ENCODE results near the gene TMEM243.
"Not testable (repeated sequence)": the region's sequence is repeated elsewhere in the genome, so short reads cannot be mapped to it uniquely, and the experiment has no call there.

Gene TMEM243

GRCh38 chr7:87212498-87212897, 7.0 kb downstream of the TMEM243 start:
- no peak for DNase-seq (ENCODE audit: low read depth in 2 of 2)

GRCh38 chr7:87210506-87210905, 9.0 kb downstream of the TMEM243 start:
- no peak for DNase-seq (ENCODE audit: low read depth in 2 of 2)

DNA sequence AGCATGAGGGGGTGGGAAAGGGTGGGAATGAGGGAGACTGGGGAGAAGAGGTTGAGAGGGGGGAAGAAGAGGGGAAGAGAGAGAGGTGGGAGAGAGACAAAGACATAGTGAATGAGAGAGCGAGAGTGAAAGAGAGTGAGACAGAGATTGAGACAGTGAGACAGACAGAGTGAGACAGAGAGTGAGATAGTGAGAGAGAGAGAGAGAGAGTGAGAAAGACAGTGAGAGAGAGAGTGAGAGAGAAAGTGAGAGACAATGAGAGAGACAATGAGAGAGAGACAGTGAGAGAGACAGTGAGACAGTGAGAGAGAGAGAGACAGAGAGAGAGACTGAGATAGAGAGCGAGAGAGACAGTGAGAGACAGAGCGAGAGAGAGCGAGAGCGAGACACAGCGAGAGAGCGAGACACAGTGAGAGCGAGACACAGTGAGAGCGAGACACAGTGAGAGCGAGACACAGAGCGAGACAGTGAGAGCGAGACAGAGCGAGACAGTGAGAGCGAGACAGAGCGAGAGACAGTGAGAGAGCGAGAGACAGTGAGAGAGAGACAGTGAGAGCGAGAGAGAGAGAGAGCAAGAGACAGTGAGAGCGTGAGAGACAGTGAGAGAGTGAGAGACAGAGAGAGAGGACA, 10.1 kb downstream of the TMEM243 start:
- no peak for DNase-seq (ENCODE audit: low read depth in 2 of 2)

DNA sequence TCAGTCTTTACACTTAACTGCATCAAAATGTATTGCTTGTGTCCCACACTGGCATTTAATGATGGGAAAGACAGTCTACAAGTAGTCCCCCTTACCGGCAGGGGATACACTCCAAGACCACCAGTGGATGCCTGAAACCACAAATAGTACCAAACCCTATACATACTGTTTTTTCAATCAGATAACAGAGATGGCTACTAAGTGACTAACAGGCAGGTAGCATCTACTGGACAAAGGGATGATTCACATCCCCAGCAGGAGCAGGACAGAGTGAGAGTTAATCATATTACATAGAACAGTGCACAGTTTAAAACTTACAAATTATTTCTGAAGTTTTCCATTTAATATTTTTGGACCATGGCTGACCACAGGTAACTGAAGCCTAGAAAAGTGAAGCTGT, 13.2 kb downstream of the TMEM243 start:
- no peak for DNase-seq (ENCODE audit: low read depth in 2 of 2)

- DNase-seq (ENCODE audit: low read depth in 2 of 2): not testable (repeated sequence)
Measured at GRCh38 chr7:87205701-87206100, 13.8 kb downstream of the TMEM243 start.

- no peak for DNase-seq (ENCODE audit: low read depth in 2 of 2)
Measured at GRCh38 chr7:87204933-87205332, 14.6 kb downstream of the TMEM243 start.

DNA sequence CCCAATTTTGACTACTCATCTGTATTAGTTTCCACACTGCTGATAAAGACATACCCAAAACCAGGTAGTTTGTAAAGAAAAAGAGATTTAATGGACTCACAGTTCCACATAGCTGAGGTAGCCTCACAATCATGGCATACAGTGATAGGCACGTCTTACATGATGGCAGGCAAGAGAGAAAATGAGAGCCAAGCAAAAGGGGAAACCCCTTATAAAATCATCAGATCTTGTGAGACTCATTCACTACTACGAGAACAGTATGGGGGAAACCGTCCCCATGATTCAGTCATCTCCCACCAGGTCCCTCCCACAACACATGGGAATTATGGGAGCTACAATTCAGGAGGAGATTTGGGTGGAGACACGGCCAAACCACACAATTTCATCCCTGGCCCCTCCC, 15.6 kb downstream of the TMEM243 start:
- DNase-seq (ENCODE audit: low read depth in 2 of 2): not testable (repeated sequence)

DNA sequence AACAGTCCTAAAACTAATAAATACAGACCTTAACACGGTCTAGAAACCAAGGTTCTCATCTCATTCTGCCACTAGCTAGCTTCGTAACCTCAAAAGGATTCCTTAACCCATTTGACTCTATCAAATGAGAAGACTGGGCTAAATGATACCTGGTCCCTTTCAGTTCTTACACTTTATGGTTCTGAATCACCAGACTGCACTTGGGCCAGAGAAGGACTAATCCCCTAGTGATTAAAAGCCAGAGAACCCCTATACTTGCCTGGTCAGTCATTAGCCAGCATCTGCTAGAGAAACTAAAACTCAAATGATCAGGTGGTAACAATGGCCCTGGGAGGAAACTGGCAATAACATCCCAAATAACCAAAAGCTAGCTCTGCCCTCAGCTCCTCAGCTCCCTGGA, 16.8 kb downstream of the TMEM243 start:
- DNase-seq (ENCODE audit: low read depth in 2 of 2): no peak

- DNase-seq (ENCODE audit: low read depth in 2 of 2): no peak
Measured at GRCh38 chr7:87202208-87202607, 17.3 kb downstream of the TMEM243 start.

DNA sequence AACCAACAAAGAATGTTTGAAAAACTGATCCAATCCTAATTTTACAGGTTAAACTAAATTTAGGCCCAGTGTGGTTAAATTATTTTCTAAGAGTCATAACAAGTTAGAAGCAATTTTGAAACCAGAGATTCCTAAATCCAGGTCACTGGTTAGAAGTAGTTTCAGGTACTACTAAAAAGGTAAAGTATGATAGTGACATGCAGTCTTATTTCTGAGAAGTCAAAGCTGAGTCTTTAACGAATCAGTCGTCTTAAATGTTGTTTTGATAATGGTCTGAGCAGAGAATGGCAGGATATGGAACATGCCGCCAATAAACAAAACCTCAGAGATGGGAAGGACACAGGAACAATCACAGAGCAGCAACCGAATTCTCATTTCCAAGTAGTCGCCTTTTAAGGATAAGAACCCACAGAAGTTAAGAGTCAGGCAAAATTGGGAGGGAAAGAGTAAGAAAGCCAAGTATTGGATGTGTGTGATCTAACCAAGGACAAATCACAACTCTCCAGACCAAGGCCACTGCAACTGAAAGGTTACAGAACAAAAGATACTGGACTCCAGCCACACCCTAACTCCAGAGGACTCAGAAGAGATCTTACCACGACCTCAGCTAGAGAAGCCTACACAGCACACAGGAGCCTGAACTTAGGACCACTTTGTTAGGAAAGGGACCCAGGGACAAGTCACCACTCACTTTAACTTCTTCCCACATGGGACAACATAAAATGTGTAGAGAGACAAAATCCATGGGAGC, 19.7 kb downstream of the TMEM243 start:
- DNase-seq (ENCODE audit: low read depth in 2 of 2): no peak

DNA sequence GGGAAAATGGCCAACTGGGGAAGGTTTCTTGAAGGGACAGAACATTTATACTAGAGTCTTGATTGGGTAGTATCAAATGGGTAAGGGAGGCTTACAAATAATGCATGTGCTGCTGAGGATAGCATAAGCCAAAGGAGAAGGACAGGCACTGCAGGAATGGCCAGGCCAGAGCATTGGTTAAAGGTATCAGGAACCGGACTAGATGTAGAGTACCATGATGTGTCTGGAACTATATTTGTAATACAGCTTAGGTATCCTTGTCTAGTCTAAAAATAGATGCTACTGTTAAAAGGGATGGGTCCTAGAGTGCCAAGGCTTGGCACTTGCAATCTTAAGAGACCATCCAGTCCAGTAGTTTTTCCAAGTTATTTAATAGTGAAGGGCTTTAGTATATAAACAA, 20.3 kb downstream of the TMEM243 start:
- no peak for DNase-seq (ENCODE audit: low read depth in 2 of 2)

- no peak for DNase-seq (ENCODE audit: low read depth in 2 of 2)
Measured at GRCh38 chr7:87193912-87194311, 25.6 kb downstream of the TMEM243 start.

DNA sequence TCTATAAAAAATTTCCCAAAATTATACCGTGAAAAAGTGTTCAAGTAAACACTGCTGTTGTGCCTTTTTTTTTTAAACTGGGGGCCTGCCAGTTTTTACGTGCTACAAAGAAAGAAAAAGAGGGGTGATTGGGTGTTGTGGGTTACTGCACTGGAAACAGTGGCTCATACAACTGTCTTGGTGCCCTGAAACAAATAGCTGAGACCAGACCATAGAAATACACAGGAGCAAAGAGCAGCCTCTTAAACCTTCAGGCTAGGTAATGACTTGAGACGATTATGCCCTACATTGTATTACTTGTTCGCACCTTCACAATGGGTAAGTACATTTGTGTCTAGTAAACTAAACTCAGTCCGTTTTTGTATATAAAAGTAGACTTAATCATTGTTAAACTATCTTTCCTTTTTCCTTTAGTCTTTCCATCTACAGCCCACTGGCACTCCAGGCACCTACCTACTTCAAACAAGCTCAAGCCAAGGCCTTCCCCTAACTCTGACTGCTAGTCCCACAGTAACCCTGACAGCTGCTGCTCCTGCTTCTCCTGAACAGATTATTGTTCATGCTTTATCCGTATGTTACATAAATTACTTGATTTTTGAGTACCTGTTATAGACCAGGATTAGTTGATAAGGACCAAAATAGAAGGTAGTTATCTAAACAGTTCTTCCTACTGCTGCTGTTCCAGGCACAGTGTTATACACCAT, 26.6 kb downstream of the TMEM243 start:
- DNase-seq (ENCODE audit: low read depth in 2 of 2): no peak

- DNase-seq (ENCODE audit: low read depth in 2 of 2): no peak
Measured at GRCh38 chr7:87190783-87191182, 28.7 kb downstream of the TMEM243 start.

GRCh38 chr7:87188930-87189329, 30.6 kb downstream of the TMEM243 start:
- no peak for DNase-seq (ENCODE audit: low read depth in 2 of 2)

DNA sequence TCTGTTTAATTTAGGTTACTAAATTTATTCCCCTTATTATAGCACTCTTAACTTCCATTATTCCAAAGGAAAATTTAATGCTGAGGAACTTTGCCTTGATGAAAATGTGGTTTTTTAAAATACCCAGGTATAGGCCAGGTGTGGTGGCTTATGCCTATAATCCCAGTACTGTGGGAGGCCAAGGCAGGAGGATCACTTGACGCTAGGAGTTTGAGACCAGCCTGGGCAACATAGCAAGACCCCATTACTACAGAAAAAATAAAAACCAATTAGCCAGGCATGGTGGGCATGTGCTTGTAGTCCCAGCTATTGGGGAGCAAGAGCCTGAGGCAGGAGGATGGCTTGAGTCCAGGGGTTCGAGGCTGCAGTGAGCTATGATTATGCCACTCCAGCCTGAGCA, 32.4 kb downstream of the TMEM243 start:
- DNase-seq (ENCODE audit: low read depth in 2 of 2): no peak

DNA sequence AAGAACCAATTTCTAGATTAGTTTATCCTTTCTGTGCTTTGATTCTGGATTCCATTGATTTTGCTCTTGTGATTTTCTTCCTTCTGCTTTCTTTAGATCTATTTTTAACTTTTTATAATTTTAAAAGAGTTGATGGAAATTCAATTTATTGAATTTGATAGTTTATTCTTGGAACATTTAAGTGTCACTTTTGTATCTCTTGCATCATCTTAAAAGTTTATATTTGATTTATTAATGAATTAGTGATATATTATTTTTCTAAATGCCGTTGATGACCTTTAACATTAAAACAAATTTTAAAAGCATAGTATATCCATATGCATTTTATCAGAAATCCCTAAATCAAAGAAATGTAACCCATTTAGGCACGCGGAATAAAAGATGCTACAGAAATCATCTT, 40.4 kb downstream of the TMEM243 start:
- DNase-seq (ENCODE audit: low read depth in 2 of 2): no peak

DNA sequence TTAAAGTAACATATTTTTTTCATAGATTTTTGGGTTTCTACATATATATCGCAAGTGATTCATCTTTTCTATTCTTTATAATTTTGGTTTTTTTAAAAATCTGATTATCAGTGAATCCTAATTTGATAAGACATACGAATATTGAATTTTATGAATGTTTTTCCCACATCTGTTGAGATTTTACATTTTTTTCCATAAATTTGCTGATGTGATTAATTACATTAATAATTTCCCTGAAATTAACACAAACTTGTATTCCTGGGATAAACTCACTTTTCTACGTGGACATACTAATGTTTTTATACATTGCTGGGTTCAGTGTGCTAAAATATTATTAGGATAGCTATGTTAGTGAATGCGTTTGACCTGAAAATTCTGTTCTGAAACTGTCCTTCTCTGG, 41.2 kb downstream of the TMEM243 start:
- DNase-seq (ENCODE audit: low read depth in 2 of 2): no peak

DNA sequence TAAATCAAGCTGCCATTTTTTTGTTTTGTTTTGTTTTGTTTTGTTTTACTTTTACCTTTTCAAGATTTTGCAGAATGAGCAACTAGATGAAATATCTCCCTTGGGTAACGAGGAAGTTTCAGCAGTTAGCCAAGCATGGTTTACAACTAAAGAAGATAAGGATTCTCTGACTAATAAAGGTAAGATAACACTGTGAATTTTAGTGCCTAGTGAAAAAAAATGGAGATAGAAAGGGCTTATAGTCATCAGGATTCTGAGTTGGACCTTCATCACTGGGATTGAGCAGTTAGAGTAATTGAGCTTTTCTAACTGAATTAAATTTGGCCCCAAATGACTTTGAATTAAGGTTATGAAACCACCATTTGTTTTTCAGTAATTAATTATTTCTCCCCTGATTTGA, 46.1 kb downstream of the TMEM243 start:
- DNase-seq (ENCODE audit: low read depth in 2 of 2): no peak

DNA sequence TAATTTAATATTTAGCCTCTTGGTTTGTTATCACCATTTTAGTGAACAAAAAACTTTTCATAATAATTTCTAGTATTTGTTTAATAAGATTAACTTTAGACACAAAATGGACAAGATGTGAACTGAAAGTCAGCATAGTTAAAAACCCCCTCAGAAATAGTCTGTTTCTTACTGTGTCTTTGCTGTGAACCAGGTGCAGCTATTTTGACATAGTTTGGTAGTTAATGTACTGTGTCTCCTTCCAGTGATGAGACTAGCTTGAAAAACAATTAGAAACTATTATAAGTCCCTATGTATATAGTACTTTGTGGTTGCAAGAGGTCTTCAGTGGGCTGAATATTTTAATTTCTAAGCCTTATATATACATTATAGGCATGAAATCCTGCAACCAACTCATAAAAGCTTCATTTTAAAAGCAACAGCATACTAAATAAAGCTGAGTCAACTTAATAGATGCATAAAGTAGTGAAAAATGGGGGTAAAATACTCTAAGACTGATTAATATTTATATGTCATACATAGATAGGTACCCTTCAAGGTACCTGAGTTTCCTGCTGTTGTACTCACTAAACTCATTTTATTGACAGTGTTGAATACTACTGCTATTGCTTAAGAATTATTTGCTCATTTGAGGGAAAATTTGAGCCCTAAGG, 48.1 kb downstream of the TMEM243 start:
- DNase-seq (ENCODE audit: low read depth in 2 of 2): no peak

GRCh38 chr7:87170828-87171227, 48.7 kb downstream of the TMEM243 start:
- no peak for DNase-seq (ENCODE audit: low read depth in 2 of 2)

DNA sequence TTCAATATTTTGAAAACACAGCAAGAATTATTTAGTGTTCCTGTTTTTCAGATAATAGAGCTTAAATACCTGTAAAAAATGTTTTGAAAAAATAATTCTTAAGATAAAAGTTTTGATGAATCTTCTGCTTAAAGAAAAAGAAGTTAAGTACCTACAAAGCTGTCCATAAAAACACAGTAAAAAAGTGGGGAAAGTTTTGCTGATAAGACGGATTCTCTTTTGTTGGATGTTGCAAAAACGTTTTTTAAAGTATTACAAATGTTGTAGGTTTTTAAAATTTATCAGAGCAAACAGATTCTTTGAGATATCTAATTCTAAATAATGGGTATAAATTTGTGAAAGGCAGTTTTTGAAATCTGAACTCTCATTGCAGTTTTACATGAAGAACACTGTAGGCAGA, 55.1 kb downstream of the TMEM243 start:
- no peak for DNase-seq (ENCODE audit: low read depth in 2 of 2)

DNA sequence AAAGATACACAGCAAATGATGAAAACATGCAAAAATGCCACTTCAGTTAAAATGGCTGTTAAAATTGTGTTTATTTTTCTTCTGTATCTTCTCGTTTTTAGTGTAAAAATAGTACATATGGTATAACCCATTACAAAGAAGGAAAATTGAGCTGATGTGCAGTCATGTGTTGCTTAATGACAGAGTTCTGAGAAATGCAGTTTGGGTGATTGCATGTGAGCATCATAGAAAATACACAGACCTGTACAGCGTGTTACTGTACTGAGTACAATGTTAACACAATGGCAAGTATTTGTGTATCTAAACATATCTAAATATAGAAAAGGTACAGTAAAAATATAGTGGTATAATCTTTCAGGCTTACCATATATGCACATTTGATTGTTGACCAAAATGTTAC, 60.0 kb downstream of the TMEM243 start:
- no peak for DNase-seq (ENCODE audit: low read depth in 2 of 2)
